PFSK-1 (cell line): ENCODE data around the gene MTIF3.

Experiments used
- POLR2AphosphoS5 ChIP-seq: IDR thresholded peaks from 2 replicates; pipeline ENCODE4 v1.6.1; 2012; ENCODE audit warnings: low read depth, mild to moderate bottlenecking, control low read depth, low read length, moderate library complexity
- SIN3A ChIP-seq: IDR thresholded peaks from 2 replicates; pipeline ENCODE4 v1.6.1; 2012; ENCODE audit warnings: mild to moderate bottlenecking, low read length, moderate library complexity, borderline replicate concordance; ENCODE audit not compliant: insufficient read depth
- TAF1 ChIP-seq: IDR thresholded peaks from 2 replicates; pipeline ENCODE4 v1.6.1; 2012; ENCODE audit warnings: low read length, control low read depth, borderline replicate concordance; ENCODE audit not compliant: insufficient read depth
- TF ChIP-seq, protein P1 (sequence below), 2 experiments: IDR thresholded peaks; 2 replicates each; pipeline versions ENCODE4 v1.6.1 to v1.8.0; 2011 to 2012; ENCODE audit warnings: low read depth in 2 of 2, low read length in 2 of 2, control low read depth in 1 of 2, inconsistent platforms in 1 of 2, mild to moderate bottlenecking in 1 of 2, moderate library complexity in 1 of 2; ENCODE audit not compliant: insufficient read depth in 1 of 2

DNA sequence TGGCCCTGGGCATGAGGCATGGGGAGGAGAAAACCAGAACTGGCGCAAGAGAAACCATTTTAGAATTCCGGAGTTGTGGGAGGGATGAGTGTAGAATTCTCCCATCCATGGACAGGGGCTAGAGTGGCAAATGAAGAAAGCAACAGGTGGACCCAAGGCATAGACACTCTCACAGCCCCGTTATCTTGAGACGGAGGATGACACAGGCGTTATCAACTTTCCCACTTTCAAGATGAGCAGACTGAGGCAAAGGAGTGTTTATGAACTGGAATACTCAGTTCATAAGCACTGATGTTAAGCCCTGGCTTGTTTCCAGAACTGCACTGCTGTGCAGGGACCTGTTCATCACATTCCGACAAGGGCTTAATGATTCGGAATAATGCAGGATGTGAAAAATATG is 27.0 kb downstream of the MTIF3 start:
- TF ChIP-seq, protein P1, sequence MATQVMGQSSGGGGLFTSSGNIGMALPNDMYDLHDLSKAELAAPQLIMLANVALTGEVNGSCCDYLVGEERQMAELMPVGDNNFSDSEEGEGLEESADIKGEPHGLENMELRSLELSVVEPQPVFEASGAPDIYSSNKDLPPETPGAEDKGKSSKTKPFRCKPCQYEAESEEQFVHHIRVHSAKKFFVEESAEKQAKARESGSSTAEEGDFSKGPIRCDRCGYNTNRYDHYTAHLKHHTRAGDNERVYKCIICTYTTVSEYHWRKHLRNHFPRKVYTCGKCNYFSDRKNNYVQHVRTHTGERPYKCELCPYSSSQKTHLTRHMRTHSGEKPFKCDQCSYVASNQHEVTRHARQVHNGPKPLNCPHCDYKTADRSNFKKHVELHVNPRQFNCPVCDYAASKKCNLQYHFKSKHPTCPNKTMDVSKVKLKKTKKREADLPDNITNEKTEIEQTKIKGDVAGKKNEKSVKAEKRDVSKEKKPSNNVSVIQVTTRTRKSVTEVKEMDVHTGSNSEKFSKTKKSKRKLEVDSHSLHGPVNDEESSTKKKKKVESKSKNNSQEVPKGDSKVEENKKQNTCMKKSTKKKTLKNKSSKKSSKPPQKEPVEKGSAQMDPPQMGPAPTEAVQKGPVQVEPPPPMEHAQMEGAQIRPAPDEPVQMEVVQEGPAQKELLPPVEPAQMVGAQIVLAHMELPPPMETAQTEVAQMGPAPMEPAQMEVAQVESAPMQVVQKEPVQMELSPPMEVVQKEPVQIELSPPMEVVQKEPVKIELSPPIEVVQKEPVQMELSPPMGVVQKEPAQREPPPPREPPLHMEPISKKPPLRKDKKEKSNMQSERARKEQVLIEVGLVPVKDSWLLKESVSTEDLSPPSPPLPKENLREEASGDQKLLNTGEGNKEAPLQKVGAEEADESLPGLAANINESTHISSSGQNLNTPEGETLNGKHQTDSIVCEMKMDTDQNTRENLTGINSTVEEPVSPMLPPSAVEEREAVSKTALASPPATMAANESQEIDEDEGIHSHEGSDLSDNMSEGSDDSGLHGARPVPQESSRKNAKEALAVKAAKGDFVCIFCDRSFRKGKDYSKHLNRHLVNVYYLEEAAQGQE (IDR thresholded peaks at IDR 0.05; ENCODE audit: insufficient read depth in 1 of 2, low read depth in 2 of 2, low read length in 2 of 2), result no peak
- TF ChIP-seq POLR2AphosphoS5 (no peak), TAF1 (no peak), SIN3A (no peak)
